HG03520 (cell line): ENCODE data around the gene CSF1R.
"Not testable (repeated sequence)": the region's sequence is repeated elsewhere in the genome, so short reads cannot be mapped to it uniquely, and the experiment has no call there.

Experiments used
- ATAC-seq: cut with Tn5 transposase; IDR thresholded peaks from one replicate; pipeline ENCODE4 v1.9.1; 2021; ENCODE audit warnings: mild to moderate bottlenecking, moderate library complexity; ENCODE audit not compliant: unreplicated experiment

Gene CSF1R

GRCh38 chr5:150105928-150106615 is 19.7 kb upstream of the CSF1R start:
- ATAC-seq: no peak

GRCh38 chr5:150104550-150104870 is 18.2 kb upstream of the CSF1R start:
- no peak for ATAC-seq

DNA sequence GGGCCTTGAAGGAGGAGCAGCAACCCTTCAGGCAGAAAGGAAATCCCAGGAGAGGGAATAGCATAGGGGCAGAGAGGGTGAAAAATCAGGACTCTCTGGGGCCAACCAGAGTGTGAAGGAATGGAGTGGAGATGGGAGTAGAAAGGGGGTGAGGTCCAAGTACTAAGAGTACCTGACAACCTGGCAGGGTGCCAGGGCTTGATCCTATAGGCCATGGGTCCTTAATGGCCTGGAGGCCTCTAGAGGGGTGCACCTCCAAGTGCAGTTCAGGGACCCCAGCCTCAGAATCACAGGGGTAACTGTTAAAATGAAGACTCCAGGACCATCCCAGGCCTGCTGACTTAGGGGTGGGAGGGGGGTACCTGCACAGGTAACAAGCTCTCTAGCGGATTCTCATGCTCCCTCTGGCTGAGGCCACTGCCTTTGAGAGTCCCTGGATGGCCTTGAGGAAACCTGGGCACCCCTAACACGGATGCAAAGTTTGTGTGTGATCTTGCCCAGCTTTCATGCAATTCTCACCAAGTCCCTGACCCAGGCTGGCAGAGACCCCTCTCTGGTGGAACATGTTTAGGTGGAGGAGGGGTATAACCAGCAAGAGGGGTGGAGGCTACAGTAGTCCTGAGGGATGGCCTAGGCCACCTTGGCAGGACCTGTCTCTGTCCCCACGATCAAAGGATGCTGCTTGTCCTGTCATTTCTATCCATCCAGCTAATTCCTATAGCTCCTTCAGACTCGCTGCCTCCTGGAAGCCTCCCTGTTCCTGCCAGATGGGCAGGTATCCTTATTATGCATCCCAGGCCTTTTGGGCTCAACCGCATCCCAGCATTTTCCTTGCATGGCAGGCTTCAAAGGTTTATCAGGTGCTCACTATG is 17.6 kb upstream of the CSF1R start:
- ATAC-seq: no peak

GRCh38 chr5:150101023-150101422 is 14.7 kb upstream of the CSF1R start:
- ATAC-seq: no peak

- ATAC-seq: no peak
Measured at GRCh38 chr5:150097152-150097551, 10.8 kb upstream of the CSF1R start.

GRCh38 chr5:150092159-150092787 is 5.9 kb upstream of the CSF1R start:
- ATAC-seq: no peak

DNA sequence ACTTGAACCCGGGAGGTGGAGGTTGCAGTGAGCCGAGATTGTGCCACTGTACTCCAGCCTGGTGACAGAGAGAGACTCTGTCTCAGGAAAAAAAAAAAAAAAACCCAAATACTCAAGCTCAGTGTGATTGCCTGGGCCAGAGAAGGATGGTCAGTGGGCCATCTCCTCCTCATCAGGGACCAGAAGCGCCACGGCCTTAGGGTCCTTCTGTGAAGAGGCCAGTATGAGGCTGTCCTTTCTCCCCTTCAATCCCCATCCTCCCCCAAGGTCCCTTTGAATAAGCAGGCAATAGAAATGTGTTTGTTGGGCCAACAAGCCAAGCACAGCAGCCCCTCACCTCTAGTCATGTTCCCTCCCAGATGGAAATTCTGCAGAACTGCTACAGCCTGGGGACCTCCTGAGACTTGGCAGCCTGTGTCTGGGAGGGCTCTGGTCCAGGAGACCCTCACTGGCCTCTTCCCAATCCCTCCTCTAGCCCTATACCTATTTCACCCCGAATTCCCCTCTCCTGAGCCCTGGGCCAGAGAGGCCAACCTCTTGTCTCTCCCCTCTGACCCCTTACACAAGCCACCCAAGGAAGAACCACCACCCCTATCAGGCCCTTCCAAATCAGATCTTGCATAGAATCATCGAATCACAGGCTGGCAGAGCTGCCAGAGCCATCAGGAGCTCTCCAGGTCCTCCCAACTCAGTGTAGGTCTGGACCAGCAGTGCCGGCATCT is 1.0 kb downstream of the CSF1R start:
- ATAC-seq: no peak

- not testable (repeated sequence) for ATAC-seq
Measured at GRCh38 chr5:150084754-150085153, 1.6 kb downstream of the CSF1R start.

- no peak for ATAC-seq
Measured at GRCh38 chr5:150082889-150083288, 3.5 kb downstream of the CSF1R start.

DNA sequence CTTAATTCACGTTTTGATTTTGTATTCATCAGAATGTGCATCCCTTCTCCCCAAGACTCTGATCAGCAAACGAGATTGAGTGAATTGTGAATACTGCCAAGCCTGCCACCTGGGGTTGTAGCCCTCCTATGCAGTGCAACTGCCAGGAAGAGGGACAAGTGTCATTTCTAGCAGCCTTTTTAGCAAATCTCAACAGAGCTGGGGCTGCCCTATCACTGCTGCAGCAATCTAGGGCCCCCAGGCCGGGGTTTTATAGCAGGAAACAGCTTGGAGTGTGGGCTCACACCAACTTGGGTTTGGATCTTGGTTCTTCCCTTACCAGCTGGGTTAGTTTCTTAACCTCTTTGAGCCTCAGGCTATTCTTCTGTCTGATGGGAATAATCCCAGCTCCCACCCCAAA is 4.0 kb downstream of the CSF1R start:
- ATAC-seq: peak; percentile 21

DNA sequence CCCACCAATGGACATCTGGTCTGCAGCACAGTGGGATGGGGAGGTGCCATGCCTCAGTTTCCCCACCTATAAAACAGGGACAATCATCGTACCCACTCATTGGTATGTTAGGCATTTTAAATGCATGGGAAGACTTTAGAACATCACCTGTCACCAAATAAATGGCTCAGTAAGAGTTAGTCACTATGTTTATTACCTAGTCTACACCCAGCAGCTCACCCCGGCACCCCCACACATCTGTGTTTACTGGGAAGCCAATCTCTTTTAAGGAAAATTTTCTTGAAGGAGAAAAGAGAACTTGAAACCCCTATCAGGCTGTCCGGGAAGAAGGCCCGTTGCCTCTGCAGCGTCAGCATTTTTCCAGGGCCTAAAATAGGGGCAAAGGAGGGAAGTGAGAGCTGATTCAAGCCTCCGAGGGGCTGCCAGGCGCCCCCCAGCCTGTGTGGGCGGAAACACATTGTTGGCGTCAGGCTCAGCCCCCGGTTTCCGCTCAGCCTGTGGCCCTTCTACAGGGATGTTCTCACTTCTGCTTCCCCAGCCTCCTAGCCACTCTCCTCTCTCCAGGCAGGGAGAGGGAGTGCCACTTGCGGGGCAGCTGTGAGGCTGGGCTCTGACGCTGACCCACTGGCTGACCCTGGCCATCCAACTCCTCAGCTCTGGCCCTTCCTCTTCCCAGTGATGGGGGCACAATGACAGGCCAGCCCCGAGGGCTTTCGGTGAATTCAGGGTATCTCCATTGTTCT is 4.6 kb downstream of the CSF1R start:
- ATAC-seq: peak; percentile 70

GRCh38 chr5:150080696-150081435 is 5.5 kb downstream of the CSF1R start:
- no peak for ATAC-seq

GRCh38 chr5:150079909-150080461 is 6.4 kb downstream of the CSF1R start:
- ATAC-seq: no peak

DNA sequence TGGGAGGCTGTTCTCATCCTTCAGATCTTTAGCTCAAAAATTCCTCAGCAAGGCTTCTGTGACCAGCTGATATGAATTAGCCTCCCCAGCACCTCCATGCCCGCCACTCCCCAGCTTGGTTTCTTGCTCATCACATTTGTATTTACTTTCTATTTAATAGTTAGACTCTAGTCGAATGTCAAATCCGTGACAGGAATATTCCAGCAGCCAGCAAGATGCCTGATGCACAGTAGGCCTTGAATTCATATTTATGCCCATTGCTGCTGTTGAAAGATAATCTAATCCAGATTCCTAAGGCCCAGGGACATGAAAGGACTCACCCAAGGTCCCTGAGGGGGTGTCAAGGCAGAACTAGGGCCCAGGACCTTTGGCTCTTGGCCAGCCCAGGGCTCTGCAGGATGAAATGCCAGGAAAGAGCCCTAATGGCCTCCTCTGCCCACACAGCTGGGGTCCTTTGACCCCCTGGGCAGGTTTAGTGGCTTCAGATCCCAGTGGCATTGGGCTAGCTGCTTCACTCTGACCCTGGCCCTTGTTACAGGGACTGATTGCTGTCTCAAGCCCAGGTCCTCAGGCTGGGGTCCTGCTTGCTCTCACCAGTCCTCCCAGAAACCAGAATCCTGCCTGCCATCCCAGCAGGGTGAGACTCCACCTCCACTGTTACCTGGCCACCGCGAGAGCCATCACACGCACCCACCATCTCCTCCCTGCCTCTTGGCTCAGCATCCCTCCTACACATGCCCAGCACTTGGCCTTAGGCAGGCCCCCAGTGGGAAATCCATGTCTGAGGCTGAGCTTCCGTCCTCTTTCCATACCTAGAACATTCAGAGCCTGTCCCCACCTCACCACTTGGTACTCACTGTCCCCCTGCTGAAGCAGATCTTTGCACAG is 7.3 kb downstream of the CSF1R start:
- ATAC-seq: no peak

GRCh38 chr5:150077996-150078801 is 8.2 kb downstream of the CSF1R start:
- no peak for ATAC-seq

- no peak for ATAC-seq
Measured at GRCh38 chr5:150077060-150077459, 9.3 kb downstream of the CSF1R start.

GRCh38 chr5:150075806-150076205 is 10.5 kb downstream of the CSF1R start:
- ATAC-seq: no peak

DNA sequence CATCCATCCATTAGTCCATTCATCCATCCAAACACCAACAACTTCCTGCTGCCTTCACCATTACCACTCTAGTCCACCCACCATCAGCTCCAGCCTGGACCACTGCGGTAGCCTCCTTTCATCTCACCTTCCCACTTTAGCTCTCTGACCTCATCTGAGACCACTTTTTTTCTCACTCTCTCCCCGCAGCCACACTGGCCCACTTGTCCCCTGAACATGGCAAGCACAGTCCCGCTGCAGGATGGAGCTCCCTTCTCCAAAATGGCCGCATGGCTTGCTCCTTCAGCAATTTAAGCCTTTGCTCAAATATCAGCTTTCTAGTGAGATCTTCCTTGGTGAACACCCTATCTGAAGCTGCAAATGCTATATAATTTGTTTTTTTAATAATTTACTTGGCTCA is 11.1 kb downstream of the CSF1R start:
- no peak for ATAC-seq
